Prostate gland (tissue), 2 donors: ENCODE data around the gene LDB3. TPM values are rescaled to one million over a fixed set of nuclear protein-coding genes. Genes with fewer than 3 reads are reported as not detected.
A peak's percentile ranks its signal among the peaks of the same experiment; 100 is the strongest.

ENCODE experiments used
- DNase-seq: peaks from one replicate; pipeline ENCODE4 v3.0.0-alpha.2; 2019; ENCODE audit warnings: low spot score
- H3K27ac ChIP-seq, 2 donors: fragments of 200-600 bp; sonication (generic); 2 replicates each; pipeline ENCODE4 v1.5.1; 2017 to 2019
- H3K27me3 ChIP-seq: fragments of 200-600 bp; sonication (generic); replicated peaks from 2 replicates; pipeline ENCODE4 v1.5.1; 2019; ENCODE audit not compliant: insufficient read depth
- H3K36me3 ChIP-seq, 2 donors: fragments of 200-600 bp; sonication (generic); 1 replicate in 1 of 2; 2 replicates in 1 of 2; pipeline versions ENCODE4 v1.5.1 to v1.8.1; 2017 to 2019
- H3K4me1 ChIP-seq: fragments of 200-600 bp; sonication (generic); replicated peaks from 2 replicates; pipeline ENCODE4 v1.5.1; 2019
- H3K4me3 ChIP-seq, 2 donors: fragments of 200-600 bp; sonication (generic); 2 replicates each; pipeline ENCODE4 v1.5.1; 2017 to 2019
- H3K9me3 ChIP-seq: fragments of 200-600 bp; sonication (generic); 2 replicates; pipeline ENCODE4 v1.5.1; 2017
- CTCF ChIP-seq, 4 experiments: fragments of 200-600 bp in 2 of 4; fragments of 450-650 bp in 2 of 4; sonication (generic) in 2 of 4; IDR thresholded peaks; 1 replicate in 3 of 4; 2 replicates in 1 of 4; pipeline ENCODE4 v1.5.1; 2016 to 2019; ENCODE audit warnings: antibody characterized with exemption in 4 of 4, mild to moderate bottlenecking in 2 of 4, moderate library complexity in 2 of 4
- POLR2A ChIP-seq: fragments of 450-650 bp; IDR thresholded peaks from one replicate; pipeline ENCODE4 v1.6.1; 2016; ENCODE audit warnings: antibody characterized with exemption, mild to moderate bottlenecking
- POLR2AphosphoS5 ChIP-seq: sonication (generic); formaldehyde crosslinking; IDR thresholded peaks from one replicate; pipeline ENCODE4 v1.6.1; 2017; ENCODE audit warnings: antibody characterized with exemption
- WGBS: methylation state at CpG from one replicate; pipeline ENCODE4 v1.1.5; 2018; 5-methylcytosine and 5-hydroxymethylcytosine counted together
- intact Hi-C: fragments of 100-400 bp; cut with DNase I; formaldehyde crosslinking; loops from one replicate; pipeline ENCODE4 v1.14.2; 2022
- total RNA-seq, 2 donors: library from RNA; depleted of rRNA; stranded (reverse); fragments of >200 nt; gene quantifications; one replicate each; pipeline ENCODE4 v1.1.0, GENCODE V29; 2016

Gene LDB3
- total RNA-seq, 2 donors from 2014 or later = 10.8 to 13.0 TPM

- intact Hi-C loops = loop anchor here (2.0 kb wide), 1 partner anchor 21 kb away; no protein-coding TSS in a partner anchor
- Histone ChIP-seq H3K27me3 (no peaks in the 10 kb centered on the region), H3K4me1 (peaks cover 9% of the 10 kb centered on the region), H3K27ac (peak overlapping the region; percentile 95 to 96), H3K4me3 (no peak overlapping the region), H3K9me3 (no peaks in the 10 kb centered on the region), H3K36me3 (no peaks in the 10 kb centered on the region)
- TF ChIP-seq CTCF (IDR thresholded peaks at IDR 0.05) (no peak), POLR2A (no peak), POLR2AphosphoS5 (no peak)
- DNase-seq = peak; percentile 36
- WGBS = 53% methylated on average over 12 of the region's 12 CpGs
Observed at GRCh38 chr10:86753638-86754434, 85.5 kb downstream of the LDB3 start.

GRCh38 chr10:86755454-86755739 lies 87.1 kb downstream of the LDB3 start:
- Histone ChIP-seq H3K4me1 (peaks cover 9% of the 10 kb centered on the region), H3K9me3 (no peaks in the 10 kb centered on the region), H3K4me3 (peak overlapping the region; percentile 82 to 91), H3K27ac (peak overlapping the region; percentile 95 to 96), H3K36me3 (no peaks in the 10 kb centered on the region), H3K27me3 (no peaks in the 10 kb centered on the region)
- TF ChIP-seq POLR2AphosphoS5 (peak; percentile 31), POLR2A (no peak), CTCF (IDR thresholded peaks at IDR 0.05) (no peak)
- no peak for DNase-seq
- intact Hi-C loops = loop anchor here (2.0 to 5.0 kb wide), 3 partner anchors 23 to 147 kb away; no protein-coding TSS in a partner anchor
- 2% methylated on average over 9 of the region's 9 CpGs for WGBS

- TF ChIP-seq POLR2A (peak; percentile 61), POLR2AphosphoS5 (no peak), CTCF (IDR thresholded peaks at IDR 0.05) (no peak)
- Histone ChIP-seq H3K4me3 (peak overlapping the region; percentile 82 to 91), H3K4me1 (peaks cover 9% of the 10 kb centered on the region), H3K36me3 (no peaks in the 10 kb centered on the region), H3K27ac (peak overlapping the region; percentile 95 to 96), H3K27me3 (no peaks in the 10 kb centered on the region), H3K9me3 (no peaks in the 10 kb centered on the region)
- intact Hi-C loops = loop anchor here (2.0 to 5.0 kb wide), 3 partner anchors 23 to 146 kb away; no protein-coding TSS in a partner anchor
- WGBS = under 1% methylated on average over 61 of the region's 89 CpGs
- peak; percentile 61 for DNase-seq
Observed at GRCh38 chr10:86755740-86756510, 87.6 kb downstream of the LDB3 start.

- peaks cover 9% of the 10 kb centered on the region for H3K4me1 ChIP-seq
- no peaks in the 10 kb centered on the region for H3K36me3 ChIP-seq
- WGBS = under 1% methylated on average over 51 of the region's 85 CpGs
- peak; percentile 89 for DNase-seq
- H3K4me3 ChIP-seq = peak within 1 kb of the TSS; percentile 82 to 91
- peak within 1 kb of the TSS; percentile 95 to 96 for H3K27ac ChIP-seq
- TF ChIP-seq POLR2AphosphoS5 = peak; percentile 63
- TF ChIP-seq CTCF (IDR thresholded peaks at IDR 0.05) = no peak
- TF ChIP-seq POLR2A = peak; percentile 37
- no peaks in the 10 kb centered on the region for H3K9me3 ChIP-seq
- intact Hi-C loops = loop anchor here (1.0 to 5.0 kb wide), 3 partner anchors 41 to 146 kb away; no protein-coding TSS in a partner anchor
- no peaks in the 10 kb centered on the region for H3K27me3 ChIP-seq
Observed at GRCh38 chr10:86756511-86757112, 88.3 kb downstream of the LDB3 start, which contains the start of gene BMPR1A. Gene BMPR1A (plus strand): TSS chr10:86756619. CDS start chr10:86876019, 119,400 bp downstream.
